GM18511 (cell line): ENCODE data around the gene ALG12.

Source experiments
- ATAC-seq: cut with Tn5 transposase; IDR thresholded peaks from one replicate; pipeline ENCODE4 v1.9.1; 2021; ENCODE audit warnings: mild to moderate bottlenecking, moderate library complexity; ENCODE audit not compliant: unreplicated experiment

Gene ALG12

GRCh38 chr22:49915610-49916009, 2.6 kb downstream of the ALG12 start:
- ATAC-seq: no peak

GRCh38 chr22:49914256-49914655, 4.0 kb downstream of the ALG12 start:
- ATAC-seq: no peak

GRCh38 chr22:49913446-49913845, 4.8 kb downstream of the ALG12 start:
- ATAC-seq: no peak

GRCh38 chr22:49913026-49913425, 5.2 kb downstream of the ALG12 start:
- ATAC-seq: no peak

- ATAC-seq: no peak
Observed at GRCh38 chr22:49911881-49912625, 6.2 kb downstream of the ALG12 start.

GRCh38 chr22:49910229-49911155, 7.7 kb downstream of the ALG12 start:
- ATAC-seq: no peak

- no peak for ATAC-seq
Observed at GRCh38 chr22:49909476-49910205, 8.6 kb downstream of the ALG12 start.

GRCh38 chr22:49907807-49908206, 10.4 kb downstream of the ALG12 start:
- no peak for ATAC-seq

GRCh38 chr22:49906799-49907290, 11.4 kb downstream of the ALG12 start:
- no peak for ATAC-seq

GRCh38 chr22:49906071-49906798, 12.0 kb downstream of the ALG12 start:
- no peak for ATAC-seq

- no peak for ATAC-seq
Observed at GRCh38 chr22:49905465-49905864, 12.8 kb downstream of the ALG12 start.

GRCh38 chr22:49904040-49904369, 14.2 kb downstream of the ALG12 start:
- no peak for ATAC-seq

GRCh38 chr22:49903322-49904039, 14.8 kb downstream of the ALG12 start:
- ATAC-seq: no peak

GRCh38 chr22:49901457-49901856, 16.8 kb downstream of the ALG12 start:
- ATAC-seq: no peak

- no peak for ATAC-seq
Observed at GRCh38 chr22:49900441-49901230, 17.6 kb downstream of the ALG12 start.

GRCh38 chr22:49899530-49899929, 18.7 kb downstream of the ALG12 start:
- ATAC-seq: no peak

GRCh38 chr22:49897015-49897684, 21.1 kb downstream of the ALG12 start:
- ATAC-seq: no peak

GRCh38 chr22:49896201-49896600, 22.0 kb downstream of the ALG12 start:
- no peak for ATAC-seq
